Embryonic facial prominence (tissue), 1 donor: ENCODE results near the gene OGDH.

ENCODE experiments used
- DNase-seq: peaks from one replicate; pipeline ENCODE4 v3.0.0-alpha.2; 2016; ENCODE audit errors: extremely low spot score

OGDH gene

GRCh38 chr7:44736896-44737295 lies 130.5 kb downstream of the OGDH start:
- no peak for DNase-seq

- no peak for DNase-seq
These were observed 131.8 kb downstream of the OGDH start for GRCh38 chr7:44738051-44738723.

- no peak for DNase-seq
These were observed 132.6 kb downstream of the OGDH start for GRCh38 chr7:44738876-44739665.

GRCh38 chr7:44740055-44740454 lies 133.6 kb downstream of the OGDH start:
- DNase-seq: no peak

- DNase-seq: no peak
These were observed 137.3 kb downstream of the OGDH start for GRCh38 chr7:44743750-44744149.

- DNase-seq: peak; percentile 76
These were observed 141.9 kb downstream of the OGDH start, which contains the start of gene ZMIZ2 for GRCh38 chr7:44748045-44748947. TSS of gene ZMIZ2 (plus strand) at chr7:44748847. CDS start at chr7:44756250, 7,403 bp downstream.

GRCh38 chr7:44748948-44749731 lies 142.7 kb downstream of the OGDH start:
- no peak for DNase-seq

- no peak for DNase-seq
These were observed 143.6 kb downstream of the OGDH start for GRCh38 chr7:44749992-44750391.

- no peak for DNase-seq
These were observed 144.0 kb downstream of the OGDH start for GRCh38 chr7:44750424-44750823.

- DNase-seq: no peak
These were observed 144.6 kb downstream of the OGDH start for GRCh38 chr7:44750921-44751571.

- DNase-seq: no peak
These were observed 146.4 kb downstream of the OGDH start for GRCh38 chr7:44752822-44753221.

- DNase-seq: no peak
These were observed 148.6 kb downstream of the OGDH start for GRCh38 chr7:44754802-44755697.

GRCh38 chr7:44755698-44756627 lies 149.5 kb downstream of the OGDH start:
- no peak for DNase-seq

GRCh38 chr7:44756904-44757303 lies 150.5 kb downstream of the OGDH start:
- DNase-seq: no peak

GRCh38 chr7:44757311-44757710 lies 150.9 kb downstream of the OGDH start:
- no peak for DNase-seq

GRCh38 chr7:44757739-44758138 lies 151.3 kb downstream of the OGDH start:
- no peak for DNase-seq
